HEK293 (cell line): ENCODE data around the gene LRBA.

ENCODE experiments used
- ZNF112 ChIP-seq: fragments of 450-650 bp; formaldehyde crosslinking; IDR thresholded peaks from 2 replicates; pipeline ENCODE4 v1.5.0; 2017; ENCODE audit warnings: missing biosample characterization, missing genetic modification characterization
- ZNF184 ChIP-seq: fragments of 450-650 bp; IDR thresholded peaks from 2 replicates; pipeline ENCODE4 v1.5.1; 2018; ENCODE audit warnings: missing biosample characterization, mild to moderate bottlenecking, missing genetic modification characterization
- ZNF274 ChIP-seq, 2 experiments: fragments of 200-500 bp in 1 of 2; fragments of 450-650 bp in 1 of 2; sonication (Bioruptor generic) in 1 of 2; formaldehyde crosslinking in 1 of 2; IDR thresholded peaks; 2 replicates each; pipeline versions ENCODE4 v1.5.1 to v1.6.1; 2014 to 2016; ENCODE audit warnings: borderline replicate concordance in 1 of 2, inconsistent platforms in 1 of 2, low read length in 1 of 2, missing biosample characterization in 1 of 2, missing genetic modification characterization in 1 of 2
- ZNF335 ChIP-seq: fragments of 450-650 bp; formaldehyde crosslinking; conservative IDR thresholded peaks from 2 replicates; pipeline ENCODE4 v1.5.1; 2016; ENCODE audit warnings: missing biosample characterization, missing genetic modification characterization
- ZSCAN16 ChIP-seq: fragments of 450-650 bp; formaldehyde crosslinking; IDR thresholded peaks from 2 replicates; pipeline ENCODE4 v1.5.1; 2016; ENCODE audit warnings: missing biosample characterization, missing genetic modification characterization
- TF ChIP-seq, protein P1 (sequence below): fragments of 450-650 bp; formaldehyde crosslinking; IDR thresholded peaks from 2 replicates; pipeline ENCODE4 v1.5.1; 2016; ENCODE audit warnings: missing biosample characterization, missing genetic modification characterization
- TF ChIP-seq, protein P2 (sequence below): fragments of 450-650 bp; formaldehyde crosslinking; IDR thresholded peaks from 2 replicates; pipeline ENCODE4 v1.5.1; 2016; ENCODE audit warnings: missing biosample characterization, missing genetic modification characterization

DNA sequence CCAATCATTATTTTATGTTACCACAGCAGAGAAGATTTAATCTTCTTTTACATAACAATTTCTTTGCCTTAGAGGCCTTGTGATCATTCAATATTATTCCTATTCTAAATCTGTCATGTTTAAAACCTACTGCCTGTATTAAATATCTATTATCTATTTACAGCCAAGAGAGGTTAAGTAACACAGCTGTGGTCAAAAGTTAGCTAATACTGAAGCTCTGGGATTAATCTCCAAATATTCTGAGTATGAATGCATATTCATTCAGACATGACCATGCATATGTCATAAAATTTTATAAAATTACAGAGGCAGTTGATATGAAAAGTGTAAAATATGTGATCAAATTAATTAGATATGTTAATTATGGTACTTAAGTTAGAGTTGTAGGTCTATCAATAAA is 621.0 kb downstream of the LRBA start:
- TF ChIP-seq ZNF184 (tag by site-specific recombination) = no peak
- TF ChIP-seq, protein P1, sequence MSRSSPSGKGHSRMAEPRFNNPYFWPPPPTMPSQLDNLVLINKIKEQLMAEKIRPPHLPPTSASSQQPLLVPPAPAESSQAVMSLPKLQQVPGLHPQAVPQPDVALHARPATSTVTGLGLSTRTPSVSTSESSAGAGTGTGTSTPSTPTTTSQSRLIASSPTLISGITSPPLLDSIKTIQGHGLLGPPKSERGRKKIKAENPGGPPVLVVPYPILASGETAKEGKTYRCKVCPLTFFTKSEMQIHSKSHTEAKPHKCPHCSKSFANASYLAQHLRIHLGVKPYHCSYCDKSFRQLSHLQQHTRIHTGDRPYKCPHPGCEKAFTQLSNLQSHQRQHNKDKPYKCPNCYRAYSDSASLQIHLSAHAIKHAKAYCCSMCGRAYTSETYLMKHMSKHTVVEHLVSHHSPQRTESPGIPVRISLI (tag by site-specific recombination) = no peak
- TF ChIP-seq, protein P2, sequence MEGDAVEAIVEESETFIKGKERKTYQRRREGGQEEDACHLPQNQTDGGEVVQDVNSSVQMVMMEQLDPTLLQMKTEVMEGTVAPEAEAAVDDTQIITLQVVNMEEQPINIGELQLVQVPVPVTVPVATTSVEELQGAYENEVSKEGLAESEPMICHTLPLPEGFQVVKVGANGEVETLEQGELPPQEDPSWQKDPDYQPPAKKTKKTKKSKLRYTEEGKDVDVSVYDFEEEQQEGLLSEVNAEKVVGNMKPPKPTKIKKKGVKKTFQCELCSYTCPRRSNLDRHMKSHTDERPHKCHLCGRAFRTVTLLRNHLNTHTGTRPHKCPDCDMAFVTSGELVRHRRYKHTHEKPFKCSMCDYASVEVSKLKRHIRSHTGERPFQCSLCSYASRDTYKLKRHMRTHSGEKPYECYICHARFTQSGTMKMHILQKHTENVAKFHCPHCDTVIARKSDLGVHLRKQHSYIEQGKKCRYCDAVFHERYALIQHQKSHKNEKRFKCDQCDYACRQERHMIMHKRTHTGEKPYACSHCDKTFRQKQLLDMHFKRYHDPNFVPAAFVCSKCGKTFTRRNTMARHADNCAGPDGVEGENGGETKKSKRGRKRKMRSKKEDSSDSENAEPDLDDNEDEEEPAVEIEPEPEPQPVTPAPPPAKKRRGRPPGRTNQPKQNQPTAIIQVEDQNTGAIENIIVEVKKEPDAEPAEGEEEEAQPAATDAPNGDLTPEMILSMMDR = no peak
- no peak for TF ChIP-seq ZNF335 (tag by site-specific recombination)
- TF ChIP-seq ZSCAN16 (tag by site-specific recombination) = no peak
- TF ChIP-seq ZNF274 (IDR thresholded peaks at IDR 0.05; ENCODE audit: low read length) = no peak
- TF ChIP-seq ZNF274 (tag by site-specific recombination; IDR thresholded peaks at IDR 0.05; ENCODE audit: borderline replicate concordance) = no peak
- no peak for TF ChIP-seq ZNF112 (tag by site-specific recombination)
